HepG2 (cell line): ENCODE results near the gene SLC8A2. TPM values are rescaled to one million over a fixed set of nuclear protein-coding genes. Genes with fewer than 3 reads are reported as not detected.

Experiments
- CBX1 ChIP-seq: IDR thresholded peaks from one replicate; pipeline ENCODE4 v1.6.1; 2016; ENCODE audit warnings: antibody characterized with exemption, low read depth
- FOXA1 ChIP-seq, 2 experiments: fragments of 450-650 bp in 1 of 2; sonication (generic) in 1 of 2; formaldehyde crosslinking in 1 of 2; IDR thresholded peaks; 2 replicates each; pipeline versions ENCODE4 v1.4.0 to v1.6.1; 2016 to 2020; ENCODE audit warnings: missing genetic modification reagents in 1 of 2
- MXI1 ChIP-seq: IDR thresholded peaks from 3 replicates; pipeline ENCODE4 v1.6.1; 2012; ENCODE audit warnings: low read depth, low read length, inconsistent platforms, borderline replicate concordance
- ZC3H13 ChIP-seq: sonication (generic); formaldehyde crosslinking; IDR thresholded peaks from 2 replicates; pipeline ENCODE4 v1.8.1; 2023; ENCODE audit warnings: mild to moderate bottlenecking, missing genetic modification reagents, moderate library complexity
- ZNF441 ChIP-seq: sonication (generic); formaldehyde crosslinking; IDR thresholded peaks from 2 replicates; pipeline ENCODE4 v1.7.0; 2021; ENCODE audit warnings: missing genetic modification reagents, borderline replicate concordance
- polyA plus RNA-seq, 8 experiments: library from polyadenylated mRNA; depleted of rRNA in 3 of 8; stranded (reverse) in 7 of 8; unstranded in 1 of 8; fragments of >200 nt; fragmentation: Illumina TruSeq in 4 of 8; extraction: Trizol in 4 of 8; gene quantifications; 2 replicates each; pipeline versions ENCODE4 v1.2.1 to v1.2.3, GENCODE V29; 2011 to 2016; ENCODE audit warnings: low read depth in 4 of 8, missing spikeins in 1 of 8, mixed read lengths in 1 of 8; ENCODE audit not compliant: insufficient read depth in 1 of 8
- total RNA-seq, 5 experiments: library from RNA; depleted of rRNA; stranded (reverse); fragments of >200 nt; fragmentation: Illumina TruSeq; extraction: Trizol; gene quantifications; 2 replicates each; pipeline ENCODE4 v1.2.3, GENCODE V29; 2016; ENCODE audit warnings: low read depth in 1 of 5
- TF ChIP-seq, protein P1 (sequence below): sonication (generic); formaldehyde crosslinking; IDR thresholded peaks from 2 replicates; pipeline ENCODE4 v1.5.1; 2020; ENCODE audit warnings: mild to moderate bottlenecking, missing genetic modification reagents, moderate library complexity
- TF ChIP-seq, protein P2 (sequence below): sonication (generic); formaldehyde crosslinking; IDR thresholded peaks from 2 replicates; pipeline ENCODE4 v1.5.1; 2020; ENCODE audit warnings: missing genetic modification reagents, mild to moderate bottlenecking, borderline replicate concordance
- TF ChIP-seq, protein P3 (sequence below), 2 experiments: IDR thresholded peaks; 2 replicates each; pipeline ENCODE4 v1.6.1; 2011 to 2012; ENCODE audit warnings: low read length in 2 of 2, borderline replicate concordance in 1 of 2, low read depth in 1 of 2, mild to moderate bottlenecking in 1 of 2, moderate library complexity in 1 of 2
- TF ChIP-seq, protein P4 (sequence below): sonication (generic); formaldehyde crosslinking; IDR thresholded peaks from 2 replicates; pipeline ENCODE4 v1.4.0; 2020; ENCODE audit warnings: missing genetic modification reagents, mild to moderate bottlenecking, borderline replicate concordance
- TF ChIP-seq, protein P5 (sequence below): sonication (generic); formaldehyde crosslinking; IDR thresholded peaks from 2 replicates; pipeline ENCODE4 v1.4.0; 2020; ENCODE audit warnings: missing genetic modification reagents, borderline replicate concordance

SLC8A2 gene
- total and polyA plus RNA-seq, 2 of the 13 experiments (the other 11 are each of a cell fraction or from before 2014, with no cell fraction given): 0.02 TPM; not detected in 1

DNA sequence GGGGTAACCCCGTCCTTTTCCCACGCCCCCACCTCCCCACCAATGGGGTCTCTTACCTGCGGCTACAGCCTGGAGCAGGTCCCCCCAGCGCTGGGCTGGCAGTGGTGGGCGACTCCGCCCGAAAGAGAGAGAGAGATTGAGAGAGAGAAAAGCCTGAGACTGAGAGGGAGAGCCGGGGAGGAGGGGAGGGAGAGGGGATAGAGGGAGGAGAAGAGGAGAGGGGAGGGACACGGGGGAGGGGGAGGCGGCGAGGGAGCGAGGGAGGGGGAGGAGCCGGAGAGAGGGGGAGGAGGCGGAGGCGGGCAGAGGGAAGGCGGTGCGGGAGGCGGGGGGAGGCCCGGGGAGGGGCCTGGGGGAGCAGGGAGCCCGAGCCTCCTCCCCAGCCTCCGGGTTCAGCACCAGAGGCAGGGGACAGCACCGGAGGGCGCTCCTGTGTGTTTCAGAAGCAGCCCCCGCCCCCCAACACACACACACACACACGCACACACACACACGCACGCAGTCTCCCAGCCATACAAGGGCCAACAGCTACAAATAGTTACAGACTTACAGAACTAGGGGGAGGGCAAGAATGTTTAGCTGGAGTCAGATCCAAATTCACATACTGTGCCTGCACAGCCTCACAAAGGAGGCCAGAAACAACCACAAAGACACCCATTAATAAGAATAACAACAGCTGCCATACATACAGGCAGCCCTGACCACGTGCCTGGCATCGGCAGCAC, at the start of gene SLC8A2 (continued):
- TF ChIP-seq, protein P1, sequence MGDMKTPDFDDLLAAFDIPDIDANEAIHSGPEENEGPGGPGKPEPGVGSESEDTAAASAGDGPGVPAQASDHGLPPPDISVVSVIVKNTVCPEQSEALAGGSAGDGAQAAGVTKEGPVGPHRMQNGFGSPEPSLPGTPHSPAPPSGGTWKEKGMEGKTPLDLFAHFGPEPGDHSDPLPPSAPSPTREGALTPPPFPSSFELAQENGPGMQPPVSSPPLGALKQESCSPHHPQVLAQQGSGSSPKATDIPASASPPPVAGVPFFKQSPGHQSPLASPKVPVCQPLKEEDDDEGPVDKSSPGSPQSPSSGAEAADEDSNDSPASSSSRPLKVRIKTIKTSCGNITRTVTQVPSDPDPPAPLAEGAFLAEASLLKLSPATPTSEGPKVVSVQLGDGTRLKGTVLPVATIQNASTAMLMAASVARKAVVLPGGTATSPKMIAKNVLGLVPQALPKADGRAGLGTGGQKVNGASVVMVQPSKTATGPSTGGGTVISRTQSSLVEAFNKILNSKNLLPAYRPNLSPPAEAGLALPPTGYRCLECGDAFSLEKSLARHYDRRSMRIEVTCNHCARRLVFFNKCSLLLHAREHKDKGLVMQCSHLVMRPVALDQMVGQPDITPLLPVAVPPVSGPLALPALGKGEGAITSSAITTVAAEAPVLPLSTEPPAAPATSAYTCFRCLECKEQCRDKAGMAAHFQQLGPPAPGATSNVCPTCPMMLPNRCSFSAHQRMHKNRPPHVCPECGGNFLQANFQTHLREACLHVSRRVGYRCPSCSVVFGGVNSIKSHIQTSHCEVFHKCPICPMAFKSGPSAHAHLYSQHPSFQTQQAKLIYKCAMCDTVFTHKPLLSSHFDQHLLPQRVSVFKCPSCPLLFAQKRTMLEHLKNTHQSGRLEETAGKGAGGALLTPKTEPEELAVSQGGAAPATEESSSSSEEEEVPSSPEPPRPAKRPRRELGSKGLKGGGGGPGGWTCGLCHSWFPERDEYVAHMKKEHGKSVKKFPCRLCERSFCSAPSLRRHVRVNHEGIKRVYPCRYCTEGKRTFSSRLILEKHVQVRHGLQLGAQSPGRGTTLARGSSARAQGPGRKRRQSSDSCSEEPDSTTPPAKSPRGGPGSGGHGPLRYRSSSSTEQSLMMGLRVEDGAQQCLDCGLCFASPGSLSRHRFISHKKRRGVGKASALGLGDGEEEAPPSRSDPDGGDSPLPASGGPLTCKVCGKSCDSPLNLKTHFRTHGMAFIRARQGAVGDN (CRISPR knock-in tag): peak; percentile 46
- TF ChIP-seq MXI1 (peak; percentile 51; the same call in 1 of the 3 replicates), ZC3H13 (CRISPR knock-in tag) (0 out of 2 replicates have a peak, but pooled peaks have one; percentile 30), CBX1 (no peak), ZNF441 (CRISPR knock-in tag) (peak; percentile 71; the same call in 1 of the 2 replicates), FOXA1 (IDR thresholded peaks at IDR 0.05) (no peak), FOXA1 (CRISPR knock-in tag; IDR thresholded peaks at IDR 0.05) (no peak)
- TF ChIP-seq, protein P2, sequence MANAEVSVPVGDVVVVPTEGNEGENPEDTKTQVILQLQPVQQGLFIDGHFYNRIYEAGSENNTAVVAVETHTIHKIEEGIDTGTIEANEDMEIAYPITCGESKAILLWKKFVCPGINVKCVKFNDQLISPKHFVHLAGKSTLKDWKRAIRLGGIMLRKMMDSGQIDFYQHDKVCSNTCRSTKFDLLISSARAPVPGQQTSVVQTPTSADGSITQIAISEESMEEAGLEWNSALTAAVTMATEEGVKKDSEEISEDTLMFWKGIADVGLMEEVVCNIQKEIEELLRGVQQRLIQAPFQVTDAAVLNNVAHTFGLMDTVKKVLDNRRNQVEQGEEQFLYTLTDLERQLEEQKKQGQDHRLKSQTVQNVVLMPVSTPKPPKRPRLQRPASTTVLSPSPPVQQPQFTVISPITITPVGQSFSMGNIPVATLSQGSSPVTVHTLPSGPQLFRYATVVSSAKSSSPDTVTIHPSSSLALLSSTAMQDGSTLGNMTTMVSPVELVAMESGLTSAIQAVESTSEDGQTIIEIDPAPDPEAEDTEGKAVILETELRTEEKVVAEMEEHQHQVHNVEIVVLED: no peak
- TF ChIP-seq, protein P3, sequence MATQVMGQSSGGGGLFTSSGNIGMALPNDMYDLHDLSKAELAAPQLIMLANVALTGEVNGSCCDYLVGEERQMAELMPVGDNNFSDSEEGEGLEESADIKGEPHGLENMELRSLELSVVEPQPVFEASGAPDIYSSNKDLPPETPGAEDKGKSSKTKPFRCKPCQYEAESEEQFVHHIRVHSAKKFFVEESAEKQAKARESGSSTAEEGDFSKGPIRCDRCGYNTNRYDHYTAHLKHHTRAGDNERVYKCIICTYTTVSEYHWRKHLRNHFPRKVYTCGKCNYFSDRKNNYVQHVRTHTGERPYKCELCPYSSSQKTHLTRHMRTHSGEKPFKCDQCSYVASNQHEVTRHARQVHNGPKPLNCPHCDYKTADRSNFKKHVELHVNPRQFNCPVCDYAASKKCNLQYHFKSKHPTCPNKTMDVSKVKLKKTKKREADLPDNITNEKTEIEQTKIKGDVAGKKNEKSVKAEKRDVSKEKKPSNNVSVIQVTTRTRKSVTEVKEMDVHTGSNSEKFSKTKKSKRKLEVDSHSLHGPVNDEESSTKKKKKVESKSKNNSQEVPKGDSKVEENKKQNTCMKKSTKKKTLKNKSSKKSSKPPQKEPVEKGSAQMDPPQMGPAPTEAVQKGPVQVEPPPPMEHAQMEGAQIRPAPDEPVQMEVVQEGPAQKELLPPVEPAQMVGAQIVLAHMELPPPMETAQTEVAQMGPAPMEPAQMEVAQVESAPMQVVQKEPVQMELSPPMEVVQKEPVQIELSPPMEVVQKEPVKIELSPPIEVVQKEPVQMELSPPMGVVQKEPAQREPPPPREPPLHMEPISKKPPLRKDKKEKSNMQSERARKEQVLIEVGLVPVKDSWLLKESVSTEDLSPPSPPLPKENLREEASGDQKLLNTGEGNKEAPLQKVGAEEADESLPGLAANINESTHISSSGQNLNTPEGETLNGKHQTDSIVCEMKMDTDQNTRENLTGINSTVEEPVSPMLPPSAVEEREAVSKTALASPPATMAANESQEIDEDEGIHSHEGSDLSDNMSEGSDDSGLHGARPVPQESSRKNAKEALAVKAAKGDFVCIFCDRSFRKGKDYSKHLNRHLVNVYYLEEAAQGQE (IDR thresholded peaks at IDR 0.05; ENCODE audit: borderline replicate concordance in 1 of 2, low read depth in 1 of 2, low read length in 2 of 2): peak; percentile 83 to 95
- TF ChIP-seq, protein P4, sequence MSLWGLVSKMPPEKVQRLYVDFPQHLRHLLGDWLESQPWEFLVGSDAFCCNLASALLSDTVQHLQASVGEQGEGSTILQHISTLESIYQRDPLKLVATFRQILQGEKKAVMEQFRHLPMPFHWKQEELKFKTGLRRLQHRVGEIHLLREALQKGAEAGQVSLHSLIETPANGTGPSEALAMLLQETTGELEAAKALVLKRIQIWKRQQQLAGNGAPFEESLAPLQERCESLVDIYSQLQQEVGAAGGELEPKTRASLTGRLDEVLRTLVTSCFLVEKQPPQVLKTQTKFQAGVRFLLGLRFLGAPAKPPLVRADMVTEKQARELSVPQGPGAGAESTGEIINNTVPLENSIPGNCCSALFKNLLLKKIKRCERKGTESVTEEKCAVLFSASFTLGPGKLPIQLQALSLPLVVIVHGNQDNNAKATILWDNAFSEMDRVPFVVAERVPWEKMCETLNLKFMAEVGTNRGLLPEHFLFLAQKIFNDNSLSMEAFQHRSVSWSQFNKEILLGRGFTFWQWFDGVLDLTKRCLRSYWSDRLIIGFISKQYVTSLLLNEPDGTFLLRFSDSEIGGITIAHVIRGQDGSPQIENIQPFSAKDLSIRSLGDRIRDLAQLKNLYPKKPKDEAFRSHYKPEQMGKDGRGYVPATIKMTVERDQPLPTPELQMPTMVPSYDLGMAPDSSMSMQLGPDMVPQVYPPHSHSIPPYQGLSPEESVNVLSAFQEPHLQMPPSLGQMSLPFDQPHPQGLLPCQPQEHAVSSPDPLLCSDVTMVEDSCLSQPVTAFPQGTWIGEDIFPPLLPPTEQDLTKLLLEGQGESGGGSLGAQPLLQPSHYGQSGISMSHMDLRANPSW (CRISPR knock-in tag): no peak
- TF ChIP-seq, protein P5, sequence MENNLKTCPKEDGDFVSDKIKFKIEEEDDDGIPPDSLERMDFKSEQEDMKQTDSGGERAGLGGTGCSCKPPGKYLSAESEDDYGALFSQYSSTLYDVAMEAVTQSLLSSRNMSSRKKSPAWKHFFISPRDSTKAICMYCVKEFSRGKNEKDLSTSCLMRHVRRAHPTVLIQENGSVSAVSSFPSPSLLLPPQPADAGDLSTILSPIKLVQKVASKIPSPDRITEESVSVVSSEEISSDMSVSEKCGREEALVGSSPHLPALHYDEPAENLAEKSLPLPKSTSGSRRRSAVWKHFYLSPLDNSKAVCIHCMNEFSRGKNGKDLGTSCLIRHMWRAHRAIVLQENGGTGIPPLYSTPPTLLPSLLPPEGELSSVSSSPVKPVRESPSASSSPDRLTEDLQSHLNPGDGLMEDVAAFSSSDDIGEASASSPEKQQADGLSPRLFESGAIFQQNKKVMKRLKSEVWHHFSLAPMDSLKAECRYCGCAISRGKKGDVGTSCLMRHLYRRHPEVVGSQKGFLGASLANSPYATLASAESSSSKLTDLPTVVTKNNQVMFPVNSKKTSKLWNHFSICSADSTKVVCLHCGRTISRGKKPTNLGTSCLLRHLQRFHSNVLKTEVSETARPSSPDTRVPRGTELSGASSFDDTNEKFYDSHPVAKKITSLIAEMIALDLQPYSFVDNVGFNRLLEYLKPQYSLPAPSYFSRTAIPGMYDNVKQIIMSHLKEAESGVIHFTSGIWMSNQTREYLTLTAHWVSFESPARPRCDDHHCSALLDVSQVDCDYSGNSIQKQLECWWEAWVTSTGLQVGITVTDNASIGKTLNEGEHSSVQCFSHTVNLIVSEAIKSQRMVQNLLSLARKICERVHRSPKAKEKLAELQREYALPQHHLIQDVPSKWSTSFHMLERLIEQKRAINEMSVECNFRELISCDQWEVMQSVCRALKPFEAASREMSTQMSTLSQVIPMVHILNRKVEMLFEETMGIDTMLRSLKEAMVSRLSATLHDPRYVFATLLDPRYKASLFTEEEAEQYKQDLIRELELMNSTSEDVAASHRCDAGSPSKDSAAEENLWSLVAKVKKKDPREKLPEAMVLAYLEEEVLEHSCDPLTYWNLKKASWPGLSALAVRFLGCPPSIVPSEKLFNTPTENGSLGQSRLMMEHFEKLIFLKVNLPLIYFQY (CRISPR knock-in tag): no peak
